HG03139 (cell line): ENCODE results near the gene LPCAT3.

Experiments
- ATAC-seq: cut with Tn5 transposase; IDR thresholded peaks from one replicate; pipeline ENCODE4 v1.9.1; 2021; ENCODE audit not compliant: unreplicated experiment

The LPCAT3 gene

GRCh38 chr12:6954316-6955107, 63.8 kb downstream of the LPCAT3 start:
- no peak for ATAC-seq

GRCh38 chr12:6953442-6954315, 64.6 kb downstream of the LPCAT3 start:
- ATAC-seq: peak; percentile 47

DNA sequence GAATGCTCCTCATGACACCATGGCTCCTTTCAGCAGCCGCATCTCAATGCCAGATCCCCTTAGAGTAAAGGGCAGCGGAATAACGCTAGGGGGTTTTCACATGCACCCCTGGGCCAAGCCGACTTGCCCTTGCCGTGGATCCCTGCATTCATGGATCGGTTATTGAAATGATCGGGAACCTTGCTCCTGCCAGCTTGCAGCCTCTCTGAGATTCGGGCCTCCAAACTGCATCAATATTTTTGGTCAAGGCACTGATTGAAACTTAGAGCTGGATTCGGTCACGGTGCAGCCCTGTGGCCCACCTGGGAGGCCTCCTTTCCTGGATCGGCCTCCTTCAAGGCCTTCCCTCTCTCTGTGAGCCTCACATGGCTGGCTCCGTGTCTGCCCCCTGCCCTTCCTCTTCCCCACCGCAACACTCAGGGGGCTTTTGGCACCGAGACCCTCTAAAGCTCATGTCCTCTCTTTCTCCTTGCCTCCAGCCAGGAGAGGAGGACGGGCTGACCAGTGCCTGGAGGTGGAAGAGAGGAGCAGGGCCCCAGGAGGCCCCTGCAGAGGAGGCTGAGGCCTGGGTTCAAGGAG, 65.3 kb downstream of the LPCAT3 start:
- no peak for ATAC-seq

DNA sequence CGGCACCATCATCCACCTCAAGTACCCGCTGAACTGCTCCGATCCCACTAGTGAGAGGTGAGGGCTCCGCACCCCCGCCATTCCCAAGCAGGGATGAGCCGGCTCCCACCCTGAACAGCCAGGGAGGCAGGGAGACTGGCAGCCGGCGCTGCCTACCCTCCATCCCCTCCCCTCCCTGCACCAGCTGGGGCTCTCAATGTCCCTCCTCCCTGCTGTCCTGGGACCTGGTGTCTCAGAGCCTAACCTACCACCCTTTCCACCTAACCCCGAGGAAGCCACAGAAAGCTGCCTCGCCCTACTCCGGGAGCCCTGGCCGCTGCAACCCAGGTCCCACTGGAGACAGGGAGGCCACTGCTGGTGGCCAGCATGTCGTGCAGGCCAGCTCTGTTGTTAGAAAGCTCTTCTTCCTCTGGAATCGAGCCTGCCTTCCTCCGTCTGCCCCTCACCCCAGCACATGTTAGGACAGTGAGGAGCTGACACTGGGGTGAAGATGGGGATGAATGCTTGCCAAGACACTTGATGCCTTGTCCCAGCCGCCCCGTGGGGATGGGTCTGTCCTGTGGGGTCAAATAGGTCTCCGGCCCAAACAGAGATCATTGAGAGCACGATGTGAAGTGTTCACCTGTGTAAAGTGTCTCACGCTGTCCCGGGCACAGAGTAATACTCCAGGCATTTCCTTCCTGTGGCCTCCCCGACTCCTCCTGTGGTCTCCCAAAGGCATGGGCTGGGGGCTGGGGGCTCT, 66.0 kb downstream of the LPCAT3 start:
- no peak for ATAC-seq

DNA sequence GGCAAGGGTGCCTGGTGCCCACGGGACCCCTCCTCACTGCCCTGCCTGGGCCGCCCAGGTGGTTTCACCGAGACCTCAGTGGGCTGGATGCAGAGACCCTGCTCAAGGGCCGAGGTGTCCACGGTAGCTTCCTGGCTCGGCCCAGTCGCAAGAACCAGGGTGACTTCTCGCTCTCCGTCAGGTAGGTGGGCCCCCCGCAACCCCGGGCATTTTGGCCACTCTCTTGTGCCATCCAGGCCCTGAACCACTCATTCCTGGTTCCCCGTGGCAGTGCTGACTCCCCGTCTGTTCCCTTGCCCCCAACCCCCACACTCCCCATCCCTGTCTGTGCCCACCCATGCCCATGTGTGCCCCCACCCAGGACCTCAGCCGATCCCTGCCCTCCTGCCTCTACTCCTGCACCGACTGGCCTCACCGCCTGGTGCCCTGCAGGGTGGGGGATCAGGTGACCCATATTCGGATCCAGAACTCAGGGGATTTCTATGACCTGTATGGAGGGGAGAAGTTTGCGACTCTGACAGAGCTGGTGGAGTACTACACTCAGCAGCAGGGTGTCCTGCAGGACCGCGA, 66.6 kb downstream of the LPCAT3 start:
- no peak for ATAC-seq

DNA sequence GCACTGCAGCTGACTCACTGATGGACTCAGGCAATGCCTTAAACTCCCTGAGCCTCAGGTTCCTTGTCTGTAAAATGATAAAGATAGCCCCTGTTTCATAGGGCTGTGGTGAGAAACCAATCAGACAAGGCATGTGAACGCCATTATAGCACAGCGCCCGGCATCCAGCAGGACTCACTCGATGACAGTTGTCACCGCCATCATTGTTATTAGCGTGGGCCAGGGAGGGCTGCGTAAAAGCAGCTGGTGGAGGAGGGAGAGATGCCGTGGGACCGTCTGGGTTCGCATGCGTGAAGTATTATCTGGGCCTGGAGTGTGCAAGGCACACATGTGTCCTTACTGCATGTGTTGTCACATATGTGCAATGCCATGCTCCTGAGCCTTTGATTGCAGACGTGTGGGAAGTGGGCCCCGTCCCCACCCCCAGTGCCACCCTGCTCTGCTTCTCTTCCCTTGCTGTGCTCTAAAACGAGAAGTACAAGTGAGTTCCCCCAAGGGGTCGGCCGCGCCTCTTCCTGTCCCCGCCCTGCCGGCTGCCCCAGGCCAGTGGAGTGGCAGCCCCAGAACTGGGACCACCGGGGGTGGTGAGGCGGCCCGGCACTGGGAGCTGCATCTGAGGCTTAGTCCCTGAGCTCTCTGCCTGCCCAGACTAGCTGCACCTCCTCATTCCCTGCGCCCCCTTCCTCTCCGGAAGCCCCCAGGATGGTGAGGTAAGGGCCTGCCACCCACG, 67.3 kb downstream of the LPCAT3 start, which contains the start of gene PTPN6:
TSS of gene PTPN6 (plus strand) at position 546 of the 730 bp plus-strand sequence. CDS start at position 703, 157 bp downstream.
- no peak for ATAC-seq

- ATAC-seq: no peak
Observed at GRCh38 chr12:6950401-6950801, 67.9 kb downstream of the LPCAT3 start.

GRCh38 chr12:6948873-6949594, 69.2 kb downstream of the LPCAT3 start:
- no peak for ATAC-seq

DNA sequence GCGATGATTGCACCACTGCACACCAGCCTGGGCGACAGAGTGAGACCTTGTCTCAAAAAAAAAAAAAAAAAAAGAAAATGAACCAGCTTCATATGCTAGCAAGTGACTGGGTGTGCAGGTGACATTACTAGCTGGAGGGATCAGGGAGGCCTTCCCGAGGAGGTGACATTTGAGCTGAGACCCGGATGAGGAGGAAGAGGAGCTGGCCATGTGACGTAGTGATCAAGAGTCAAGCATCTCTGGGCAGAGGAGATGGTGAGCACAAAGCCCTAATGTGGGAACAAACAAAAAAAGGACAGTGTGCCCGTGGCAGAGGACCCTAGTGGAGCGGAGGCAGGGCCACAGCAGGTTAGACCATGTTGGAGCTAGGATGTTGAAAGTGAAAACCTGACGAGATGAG, 70.7 kb downstream of the LPCAT3 start:
- ATAC-seq: no peak

DNA sequence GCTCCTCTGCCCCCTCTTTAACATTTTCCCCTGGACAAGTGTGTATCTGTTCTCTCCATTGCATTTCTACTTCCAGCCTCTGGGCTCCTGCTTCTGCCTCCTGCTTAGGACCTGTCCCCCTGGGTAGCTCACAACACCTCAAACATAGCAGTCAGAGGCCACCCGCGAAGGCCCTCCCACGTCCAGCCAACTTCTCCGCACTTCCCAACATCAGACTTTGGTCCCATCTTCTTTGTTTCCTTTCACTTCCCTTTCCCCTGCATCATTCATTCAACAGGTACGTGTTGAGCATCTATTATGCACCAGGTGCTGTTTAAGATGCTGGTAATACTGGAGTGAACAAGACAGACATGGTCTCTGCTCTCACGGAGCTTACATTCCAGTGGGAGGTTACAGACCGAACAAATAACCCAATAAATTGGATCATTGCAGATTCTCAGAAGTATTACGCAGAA, 71.3 kb downstream of the LPCAT3 start:
- ATAC-seq: no peak

GRCh38 chr12:6946033-6946919, 72.0 kb downstream of the LPCAT3 start:
- no peak for ATAC-seq

GRCh38 chr12:6945613-6946012, 72.7 kb downstream of the LPCAT3 start:
- no peak for ATAC-seq

DNA sequence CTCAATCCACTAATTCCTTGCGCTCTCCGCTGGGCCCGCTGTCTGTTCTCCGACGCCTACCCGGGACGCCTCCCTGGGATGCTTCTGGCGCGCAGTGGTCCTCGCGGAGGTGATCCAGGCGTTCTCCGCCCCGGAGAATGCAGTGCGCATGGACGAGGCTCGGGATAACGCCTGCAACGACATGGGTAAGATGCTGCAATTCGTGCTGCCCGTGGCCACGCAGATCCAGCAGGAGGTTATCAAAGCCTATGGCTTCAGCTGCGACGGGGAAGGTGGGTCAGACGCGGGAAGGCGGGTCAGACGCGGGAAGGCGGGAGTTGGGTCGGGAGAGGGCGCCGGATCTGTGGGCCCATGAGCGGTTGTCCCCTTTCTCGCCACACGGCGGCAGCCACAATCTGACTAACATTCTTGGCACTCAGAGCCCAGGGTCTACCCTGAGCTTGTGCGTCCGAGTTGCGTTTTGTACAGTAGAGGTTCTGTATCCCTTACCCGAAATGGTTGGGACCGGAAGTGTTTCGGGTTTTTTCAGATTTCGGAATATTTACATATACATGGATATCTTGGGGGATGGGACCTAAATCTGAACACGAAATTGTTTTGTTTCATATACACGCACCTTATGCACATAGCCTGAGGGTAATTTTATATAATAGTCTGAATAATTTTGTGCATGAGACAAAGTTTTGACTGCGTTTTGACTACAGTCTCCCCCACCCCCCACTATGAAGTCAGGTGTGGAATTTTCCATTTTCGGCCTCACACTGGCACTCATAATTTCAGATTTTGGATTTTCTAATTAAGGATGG, 73.7 kb downstream of the LPCAT3 start:
- peak; percentile 40 for ATAC-seq

GRCh38 chr12:6943722-6944380, 74.4 kb downstream of the LPCAT3 start, which contains the start of the genes C12orf57 and RNU7-1:
Gene C12orf57, plus strand, starts transcription at chr12:6944022. Its CDS starts 100 bp downstream, at chr12:6944122.
Gene RNU7-1, plus strand, starts transcription at chr12:6943816.
- ATAC-seq: peak; percentile 31

DNA sequence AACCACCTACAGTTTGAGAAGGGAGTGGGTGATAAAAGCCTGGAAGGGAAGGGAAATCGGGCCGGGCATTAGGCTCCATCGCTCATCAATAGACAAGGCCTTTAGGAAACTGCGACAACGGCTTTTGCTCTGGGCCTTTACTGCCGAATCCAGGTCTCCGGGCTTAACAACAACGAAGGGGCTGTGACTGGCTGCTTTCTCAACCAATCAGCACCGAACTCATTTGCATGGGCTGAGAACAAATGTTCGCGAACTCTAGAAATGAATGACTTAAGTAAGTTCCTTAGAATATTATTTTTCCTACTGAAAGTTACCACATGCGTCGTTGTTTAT, 74.9 kb downstream of the LPCAT3 start:
- peak; percentile 12 for ATAC-seq

GRCh38 chr12:6942331-6942665, 76.0 kb downstream of the LPCAT3 start:
- no peak for ATAC-seq

DNA sequence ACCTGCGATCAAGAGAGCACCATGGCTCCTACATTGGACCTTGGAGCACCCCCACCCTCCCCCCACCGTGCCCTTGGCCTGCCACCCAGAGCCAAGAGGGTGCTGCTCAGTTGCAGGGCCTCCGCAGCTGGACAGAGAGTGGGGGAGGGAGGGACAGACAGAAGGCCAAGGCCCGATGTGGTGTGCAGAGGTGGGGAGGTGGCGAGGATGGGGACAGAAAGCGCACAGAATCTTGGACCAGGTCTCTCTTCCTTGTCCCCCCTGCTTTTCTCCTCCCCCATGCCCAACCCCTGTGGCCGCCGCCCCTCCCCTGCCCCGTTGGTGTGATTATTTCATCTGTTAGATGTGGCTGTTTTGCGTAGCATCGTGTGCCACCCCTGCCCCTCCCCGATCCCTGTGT, 76.5 kb downstream of the LPCAT3 start:
- no peak for ATAC-seq
